Measurements from ENCODE around the gene NT5E.
"Not testable (repeated sequence)": the region's sequence is repeated elsewhere in the genome, so short reads cannot be mapped to it uniquely, and the experiment has no call there.

NT5E gene

DNA sequence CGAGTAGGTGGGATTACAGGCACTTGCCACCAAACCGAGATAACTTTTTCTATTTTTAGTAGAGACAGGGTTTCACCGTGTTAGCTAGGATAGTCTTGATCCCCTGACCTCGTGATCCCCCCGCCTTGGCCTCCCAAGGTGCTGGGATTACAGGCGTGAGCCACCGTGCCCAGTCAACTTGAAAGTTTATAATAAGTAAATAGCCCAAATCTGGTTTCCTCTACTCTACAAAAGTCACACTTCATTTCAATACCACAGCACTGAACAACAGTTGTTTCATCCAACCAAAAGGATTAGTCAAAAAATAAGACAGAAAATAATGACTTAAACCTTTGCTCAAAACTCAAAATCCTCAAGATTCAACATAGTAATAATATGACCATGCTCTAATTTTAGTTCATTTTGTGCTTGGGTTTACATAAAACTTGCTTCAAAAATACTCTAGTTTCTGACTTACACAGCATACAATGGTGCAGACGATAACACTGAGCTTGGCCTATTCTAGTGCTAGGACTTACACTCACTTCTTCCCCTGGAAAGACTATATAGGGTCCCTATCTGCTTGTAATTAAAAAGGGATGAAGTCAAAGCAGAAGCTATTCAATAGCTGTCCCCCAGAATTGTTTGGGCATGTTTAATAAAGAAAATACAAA, 56.7 kb downstream of the NT5E start:
- TF ChIP-seq, protein P1, sequence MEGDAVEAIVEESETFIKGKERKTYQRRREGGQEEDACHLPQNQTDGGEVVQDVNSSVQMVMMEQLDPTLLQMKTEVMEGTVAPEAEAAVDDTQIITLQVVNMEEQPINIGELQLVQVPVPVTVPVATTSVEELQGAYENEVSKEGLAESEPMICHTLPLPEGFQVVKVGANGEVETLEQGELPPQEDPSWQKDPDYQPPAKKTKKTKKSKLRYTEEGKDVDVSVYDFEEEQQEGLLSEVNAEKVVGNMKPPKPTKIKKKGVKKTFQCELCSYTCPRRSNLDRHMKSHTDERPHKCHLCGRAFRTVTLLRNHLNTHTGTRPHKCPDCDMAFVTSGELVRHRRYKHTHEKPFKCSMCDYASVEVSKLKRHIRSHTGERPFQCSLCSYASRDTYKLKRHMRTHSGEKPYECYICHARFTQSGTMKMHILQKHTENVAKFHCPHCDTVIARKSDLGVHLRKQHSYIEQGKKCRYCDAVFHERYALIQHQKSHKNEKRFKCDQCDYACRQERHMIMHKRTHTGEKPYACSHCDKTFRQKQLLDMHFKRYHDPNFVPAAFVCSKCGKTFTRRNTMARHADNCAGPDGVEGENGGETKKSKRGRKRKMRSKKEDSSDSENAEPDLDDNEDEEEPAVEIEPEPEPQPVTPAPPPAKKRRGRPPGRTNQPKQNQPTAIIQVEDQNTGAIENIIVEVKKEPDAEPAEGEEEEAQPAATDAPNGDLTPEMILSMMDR (IDR thresholded peaks at IDR 0.05; ENCODE audit: borderline replicate concordance, insufficient read depth, low read depth, low read length): no peak
- no peak overlapping the region for H3K4me3 ChIP-seq (ENCODE audit: low read depth, low read length)

DNA sequence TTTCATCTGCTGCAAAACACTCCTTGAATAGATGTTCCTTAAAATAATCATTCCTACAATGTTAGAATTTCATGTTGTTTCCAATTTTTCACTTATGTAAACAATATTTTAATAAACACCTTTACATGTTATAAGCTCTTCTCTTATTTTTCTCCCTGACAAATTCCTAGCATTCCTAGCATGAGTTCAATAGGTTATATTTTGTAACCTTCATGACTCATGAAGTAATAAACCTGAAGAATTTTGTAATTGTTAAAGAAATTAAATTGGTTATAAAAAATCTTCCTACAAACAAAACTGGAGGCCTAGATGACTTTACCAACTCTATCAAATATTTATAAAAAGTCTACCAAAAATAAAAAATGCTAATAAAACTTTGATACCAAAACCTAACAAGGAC, 66.3 kb downstream of the NT5E start:
- TF ChIP-seq, protein P1 (IDR thresholded peaks at IDR 0.05; ENCODE audit: borderline replicate concordance, insufficient read depth, low read depth, low read length): no peak
- H3K4me3 ChIP-seq (ENCODE audit: low read depth, low read length): no peak overlapping the region

DNA sequence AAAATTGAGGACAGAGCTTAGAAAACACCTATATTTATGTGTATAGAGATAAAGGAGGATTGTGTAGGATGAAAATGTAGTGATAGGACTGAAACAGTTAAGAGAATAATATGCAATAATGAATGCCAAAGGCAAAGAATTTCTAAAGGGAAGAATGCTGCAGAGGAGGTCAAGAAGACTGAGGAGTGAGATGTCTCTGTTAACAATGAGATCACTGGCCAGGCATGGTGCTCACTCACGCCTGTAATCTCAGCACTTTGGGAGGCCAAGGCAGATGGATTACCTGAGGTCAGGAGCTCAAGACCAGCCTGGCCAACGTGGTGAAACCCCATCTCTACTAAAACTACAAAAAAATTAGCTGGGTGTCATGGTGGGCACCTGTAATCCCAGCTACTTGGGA, 74.4 kb downstream of the NT5E start:
- not testable (repeated sequence) for H3K4me3 ChIP-seq (ENCODE audit: low read depth, low read length)

DNA sequence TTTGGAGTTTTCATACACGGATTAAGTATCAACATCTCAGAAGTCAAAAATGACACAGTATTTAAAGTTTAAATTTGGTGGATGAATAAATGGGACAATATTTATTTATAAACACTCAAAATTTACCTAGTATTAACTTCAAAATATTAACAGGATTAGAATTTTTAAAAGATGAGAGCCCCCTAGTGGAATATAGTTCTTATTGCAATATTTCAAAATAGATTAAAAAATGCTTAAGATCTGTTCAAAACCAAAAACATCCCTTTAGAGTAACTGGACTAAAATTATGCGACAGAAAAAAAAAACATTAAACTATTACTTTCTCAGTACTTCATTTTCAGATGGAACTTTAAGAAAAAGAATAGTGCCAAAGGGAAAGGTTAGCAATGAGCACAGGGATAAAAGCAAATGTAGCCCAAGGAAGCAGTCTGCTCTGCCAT, 87.2 kb downstream of the NT5E start:
- H3K4me3 ChIP-seq (ENCODE audit: low read depth, low read length): no peak overlapping the region
- TF ChIP-seq, protein P1 (IDR thresholded peaks at IDR 0.05; ENCODE audit: borderline replicate concordance, insufficient read depth, low read depth, low read length): no peak

DNA sequence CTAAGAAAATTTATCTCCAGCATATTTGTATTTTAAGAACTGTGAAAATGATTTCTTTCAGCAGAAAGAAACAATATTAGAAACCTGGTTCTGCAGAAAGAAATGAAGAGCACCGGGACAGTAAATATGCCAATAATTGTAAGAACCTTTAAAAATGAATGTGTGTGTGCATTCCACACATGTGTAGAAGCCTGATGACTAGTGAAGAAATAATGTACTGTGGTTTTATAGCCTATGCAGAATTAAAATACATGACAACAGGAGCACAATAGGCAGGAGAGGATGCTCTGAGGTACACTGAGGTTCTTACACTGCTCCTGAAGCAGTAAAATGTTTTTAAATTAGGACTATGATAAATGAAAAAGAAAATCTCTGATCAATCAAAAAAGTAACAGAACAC, 94.9 kb downstream of the NT5E start:
- TF ChIP-seq, protein P1 (IDR thresholded peaks at IDR 0.05; ENCODE audit: borderline replicate concordance, insufficient read depth, low read depth, low read length): no peak
- no peak overlapping the region for H3K4me3 ChIP-seq (ENCODE audit: low read depth, low read length)
